Spleen (tissue), 7 donors: ENCODE data around the gene NRXN3.

Source experiments
- CTCF ChIP-seq, 11 experiments: fragments of 200-600 bp in 7 of 11; fragments of 450-650 bp in 4 of 11; sonication (generic) in 4 of 11; IDR thresholded peaks in 8 of 11; conservative IDR thresholded peaks in 3 of 11; 1 replicate in 7 of 11; 2 replicates in 4 of 11; pipeline versions ENCODE4 v1.4.0 to v1.8.0; 2016 to 2021; ENCODE audit warnings: antibody characterized with exemption in 11 of 11, inconsistent platforms in 4 of 11, mild to moderate bottlenecking in 1 of 11
- POLR2A ChIP-seq, 3 donors: fragments of 450-650 bp; IDR thresholded peaks; one replicate each; pipeline ENCODE4 v1.5.1; 2017; ENCODE audit warnings: antibody characterized with exemption in 3 of 3, mild to moderate bottlenecking in 1 of 3
- donor health status: DM: no; HTN: no; CAD: no; lungs with moderate emphysema.
- donor health status: DM: no; HTN: no; CAD: no.
- donor health status: DM: no; HTN: no; CAD: no.

- no peak for TF ChIP-seq CTCF (IDR thresholded peaks at IDR 0.05 in 8 of 11, conservative IDR thresholded peaks at IDR 0.05 in 3 of 11)
- TF ChIP-seq POLR2A (IDR thresholded peaks at IDR 0.05): no peak
These were observed 1245.6 kb downstream of the NRXN3 start for GRCh38 chr14:79415726-79416125.
